ENCODE data around the gene CELA3B.
"Not testable (repeated sequence)": the region's sequence is repeated elsewhere in the genome, so short reads cannot be mapped to it uniquely, and the experiment has no call there.

Gene CELA3B

DNA sequence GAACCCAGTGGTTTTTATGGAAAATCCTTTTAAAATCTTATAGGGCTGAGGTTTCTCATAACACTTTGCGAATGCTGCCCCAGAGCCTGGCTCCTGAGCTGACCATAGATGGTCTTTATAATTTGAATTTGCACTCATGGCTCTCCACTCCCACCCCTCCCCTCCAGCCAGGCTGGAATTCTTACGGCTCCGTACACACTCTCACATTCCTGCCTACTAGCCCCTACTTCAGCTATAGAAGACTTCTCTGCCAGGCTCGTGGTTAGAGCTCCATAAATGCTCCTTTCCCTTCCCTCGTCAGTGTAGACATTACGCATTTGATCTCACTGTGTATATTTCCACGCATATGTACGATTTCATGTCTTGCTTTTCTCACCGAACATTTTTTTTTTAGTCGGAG, 34.4 kb upstream of the CELA3B start:
- no peak overlapping the region for H3K4me3 ChIP-seq (ENCODE audit: low read depth in 1 of 2, low read length in 2 of 2)
- H3K9ac ChIP-seq (ENCODE audit: low read depth, low read length): no peak overlapping the region
- TF ChIP-seq EZH2 (IDR thresholded peaks at IDR 0.05; ENCODE audit: borderline replicate concordance, low read depth, low read length, severe bottlenecking): no peak
- H3K79me2 ChIP-seq (ENCODE audit: insufficient read depth, low read length): no peaks in the 10 kb centered on the region
- DNase-seq: no peak
- no peak overlapping the region for H3K4me2 ChIP-seq (ENCODE audit: insufficient read depth, low read length)
- H3K36me3 ChIP-seq (ENCODE audit: insufficient read depth, low read length): no peaks in the 10 kb centered on the region
- no peak overlapping the region for H2AFZ ChIP-seq (ENCODE audit: low read depth, low read length)
- H3K4me1 ChIP-seq (ENCODE audit: insufficient read depth, low read length): no peaks in the 10 kb centered on the region
- H4K20me1 ChIP-seq (ENCODE audit: insufficient read depth, low read length): no peaks in the 10 kb centered on the region
- ATAC-seq (ENCODE audit: insufficient read depth, low read depth): no peak
- H3K9me3 ChIP-seq (ENCODE audit: insufficient read depth, low read length, severe bottlenecking): no peaks in the 10 kb centered on the region
- H3K27ac ChIP-seq (ENCODE audit: low read length): no peak overlapping the region
- H3K27me3 ChIP-seq (ENCODE audit: insufficient read depth, low read length, poor library complexity): no peaks in the 10 kb centered on the region

DNA sequence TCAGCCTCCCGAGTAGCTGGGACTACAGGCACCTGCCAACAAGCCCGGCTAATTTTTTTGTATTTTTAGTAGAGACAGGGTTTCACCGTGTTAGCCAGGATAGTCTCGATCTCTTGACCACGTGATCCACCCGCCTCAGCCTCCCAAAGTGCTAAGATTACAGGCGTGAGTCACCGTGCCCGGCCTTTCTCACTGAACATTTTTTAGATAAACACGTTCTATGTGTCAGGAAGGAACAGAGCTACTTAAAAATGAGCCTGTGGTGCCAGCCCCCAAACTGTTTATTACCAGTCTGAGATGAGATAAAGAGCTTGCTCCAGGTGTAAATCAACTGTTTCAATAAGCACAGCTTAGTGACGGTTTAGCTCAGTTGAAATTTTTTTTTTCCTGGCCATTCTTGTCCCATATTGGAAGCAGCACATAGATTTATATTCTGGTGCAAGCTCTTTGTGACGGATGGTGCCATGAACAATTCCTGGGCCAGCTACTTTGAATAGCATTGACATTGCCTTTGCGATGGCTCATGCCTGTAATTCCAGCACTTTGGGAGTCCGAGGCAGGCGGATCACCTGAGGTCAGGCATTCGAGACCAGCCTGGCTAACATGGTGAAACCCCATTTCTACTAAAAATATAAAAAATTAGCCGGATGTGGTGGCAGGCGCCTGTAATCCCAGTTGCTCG, 33.7 kb upstream of the CELA3B start:
- not testable (repeated sequence) for H3K27me3 ChIP-seq (ENCODE audit: insufficient read depth, low read length, poor library complexity); H3K36me3 ChIP-seq (ENCODE audit: insufficient read depth, low read length); ATAC-seq (ENCODE audit: insufficient read depth, low read depth); H3K9ac ChIP-seq (ENCODE audit: low read depth, low read length); H3K4me2 ChIP-seq (ENCODE audit: insufficient read depth, low read length); H3K4me3 ChIP-seq (ENCODE audit: low read depth in 1 of 2, low read length in 2 of 2); H3K4me1 ChIP-seq (ENCODE audit: insufficient read depth, low read length); H3K79me2 ChIP-seq (ENCODE audit: insufficient read depth, low read length); H3K9me3 ChIP-seq (ENCODE audit: insufficient read depth, low read length, severe bottlenecking); H4K20me1 ChIP-seq (ENCODE audit: insufficient read depth, low read length); DNase-seq; H3K27ac ChIP-seq (ENCODE audit: low read length); H2AFZ ChIP-seq (ENCODE audit: low read depth, low read length)

DNA sequence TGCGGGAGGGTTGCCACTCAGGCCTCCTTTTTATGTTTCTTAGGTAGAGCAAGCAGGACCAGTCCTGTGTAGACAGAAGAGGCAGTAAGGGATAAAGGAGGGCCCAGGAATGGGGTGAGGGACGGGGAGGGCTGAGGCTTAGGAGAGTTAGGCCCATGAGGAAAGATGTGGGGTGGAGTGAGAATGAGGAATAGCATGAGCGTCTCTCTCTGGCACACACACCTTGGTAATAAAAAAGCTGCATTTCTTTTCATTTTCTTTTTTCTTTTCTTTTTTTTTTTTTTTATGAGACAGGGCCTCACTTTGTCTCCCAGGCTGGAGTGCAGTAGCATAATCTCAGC, 32.1 kb upstream of the CELA3B start:
- Histone ChIP-seq H3K79me2 (ENCODE audit: insufficient read depth, low read length) (no peaks in the 10 kb centered on the region), H4K20me1 (ENCODE audit: insufficient read depth, low read length) (peaks cover 4% of the 10 kb centered on the region; the same call in 1 of the 2 replicates), H2AFZ (ENCODE audit: low read depth, low read length) (no peak overlapping the region), H3K4me3 (ENCODE audit: low read depth in 1 of 2, low read length in 2 of 2) (no peak overlapping the region), H3K27ac (ENCODE audit: low read length) (no peak overlapping the region), H3K9ac (ENCODE audit: low read depth, low read length) (no peak overlapping the region), H3K4me2 (ENCODE audit: insufficient read depth, low read length) (no peak overlapping the region), H3K4me1 (ENCODE audit: insufficient read depth, low read length) (no peaks in the 10 kb centered on the region), H3K27me3 (ENCODE audit: insufficient read depth, low read length, poor library complexity) (peaks cover 5% of the 10 kb centered on the region), H3K36me3 (ENCODE audit: insufficient read depth, low read length) (no peaks in the 10 kb centered on the region), H3K9me3 (ENCODE audit: insufficient read depth, low read length, severe bottlenecking) (no peaks in the 10 kb centered on the region)
- TF ChIP-seq, protein P1, sequence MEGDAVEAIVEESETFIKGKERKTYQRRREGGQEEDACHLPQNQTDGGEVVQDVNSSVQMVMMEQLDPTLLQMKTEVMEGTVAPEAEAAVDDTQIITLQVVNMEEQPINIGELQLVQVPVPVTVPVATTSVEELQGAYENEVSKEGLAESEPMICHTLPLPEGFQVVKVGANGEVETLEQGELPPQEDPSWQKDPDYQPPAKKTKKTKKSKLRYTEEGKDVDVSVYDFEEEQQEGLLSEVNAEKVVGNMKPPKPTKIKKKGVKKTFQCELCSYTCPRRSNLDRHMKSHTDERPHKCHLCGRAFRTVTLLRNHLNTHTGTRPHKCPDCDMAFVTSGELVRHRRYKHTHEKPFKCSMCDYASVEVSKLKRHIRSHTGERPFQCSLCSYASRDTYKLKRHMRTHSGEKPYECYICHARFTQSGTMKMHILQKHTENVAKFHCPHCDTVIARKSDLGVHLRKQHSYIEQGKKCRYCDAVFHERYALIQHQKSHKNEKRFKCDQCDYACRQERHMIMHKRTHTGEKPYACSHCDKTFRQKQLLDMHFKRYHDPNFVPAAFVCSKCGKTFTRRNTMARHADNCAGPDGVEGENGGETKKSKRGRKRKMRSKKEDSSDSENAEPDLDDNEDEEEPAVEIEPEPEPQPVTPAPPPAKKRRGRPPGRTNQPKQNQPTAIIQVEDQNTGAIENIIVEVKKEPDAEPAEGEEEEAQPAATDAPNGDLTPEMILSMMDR (IDR thresholded peaks at IDR 0.05; ENCODE audit: borderline replicate concordance, extremely low read depth, low read length, poor library complexity, severe bottlenecking): no peak
- TF ChIP-seq EZH2 (IDR thresholded peaks at IDR 0.05; ENCODE audit: borderline replicate concordance, low read depth, low read length, severe bottlenecking): no peak
- DNase-seq: no peak
- no peak for ATAC-seq (ENCODE audit: insufficient read depth, low read depth)

DNA sequence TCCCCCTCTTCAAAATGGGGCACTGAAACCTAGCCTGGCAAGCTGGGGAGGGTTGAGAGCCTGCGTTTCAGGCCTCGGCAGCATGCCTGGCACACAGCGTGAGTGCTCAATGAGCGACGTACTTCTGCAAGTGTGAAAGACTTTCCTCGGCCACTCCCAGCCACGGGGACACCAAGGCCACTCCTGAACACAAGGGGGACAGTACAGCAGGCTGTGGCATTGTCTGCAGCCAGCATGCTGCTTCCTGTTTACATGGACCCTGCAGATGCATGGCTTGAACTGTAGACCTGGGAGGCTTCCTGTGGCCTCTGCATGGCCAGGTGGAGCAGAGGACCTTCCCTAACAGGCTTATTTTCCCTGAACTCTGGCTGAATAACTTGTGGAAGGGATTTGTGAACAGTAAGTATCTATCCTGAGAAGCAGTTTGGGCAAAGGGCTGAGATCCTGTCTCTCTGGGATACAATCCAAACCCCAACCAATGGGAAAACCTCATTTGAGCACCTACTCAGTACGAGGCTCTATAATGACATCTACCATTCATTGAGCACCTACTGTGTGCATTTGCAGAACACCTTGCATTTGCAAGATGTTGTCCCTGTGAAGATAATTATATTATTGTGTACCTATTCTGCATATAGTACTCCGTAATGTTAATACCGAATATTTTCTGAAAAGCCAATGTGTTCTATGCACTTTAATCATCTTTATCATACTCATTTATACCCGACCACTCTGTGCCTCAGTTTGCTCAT, 29.8 kb upstream of the CELA3B start:
- no peak overlapping the region for H3K9ac ChIP-seq (ENCODE audit: low read depth, low read length)
- no peak overlapping the region for H3K4me2 ChIP-seq (ENCODE audit: insufficient read depth, low read length)
- DNase-seq (no peak), ATAC-seq (ENCODE audit: insufficient read depth, low read depth) (no peak)
- no peak overlapping the region for H3K4me3 ChIP-seq (ENCODE audit: low read depth in 1 of 2, low read length in 2 of 2)
- H3K4me1 ChIP-seq (ENCODE audit: insufficient read depth, low read length): no peaks in the 10 kb centered on the region
- H3K9me3 ChIP-seq (ENCODE audit: insufficient read depth, low read length, severe bottlenecking): no peaks in the 10 kb centered on the region
- no peak overlapping the region for H3K27ac ChIP-seq (ENCODE audit: low read length)
- H3K79me2 ChIP-seq (ENCODE audit: insufficient read depth, low read length): no peaks in the 10 kb centered on the region
- TF ChIP-seq, protein P1 (IDR thresholded peaks at IDR 0.05; ENCODE audit: borderline replicate concordance, extremely low read depth, low read length, poor library complexity, severe bottlenecking): no peak
- no peak for TF ChIP-seq EZH2 (IDR thresholded peaks at IDR 0.05; ENCODE audit: borderline replicate concordance, low read depth, low read length, severe bottlenecking)
- no peak overlapping the region for H2AFZ ChIP-seq (ENCODE audit: low read depth, low read length)
- peaks cover 4% of the 10 kb centered on the region; the same call in 1 of the 2 replicates for H4K20me1 ChIP-seq (ENCODE audit: insufficient read depth, low read length)
- peaks cover 8% of the 10 kb centered on the region for H3K27me3 ChIP-seq (ENCODE audit: insufficient read depth, low read length, poor library complexity)
- no peaks in the 10 kb centered on the region for H3K36me3 ChIP-seq (ENCODE audit: insufficient read depth, low read length)
